ENCODE data around the gene RUNX1. TPM values are rescaled to one million over a fixed set of nuclear protein-coding genes. Genes with fewer than 3 reads are reported as not detected.

Gene RUNX1
- total and polyA plus RNA-seq, 2 of the 13 experiments (the other 11 are each of a cell fraction or from before 2014, with no cell fraction given): 5.4 to 6.4 TPM

DNA sequence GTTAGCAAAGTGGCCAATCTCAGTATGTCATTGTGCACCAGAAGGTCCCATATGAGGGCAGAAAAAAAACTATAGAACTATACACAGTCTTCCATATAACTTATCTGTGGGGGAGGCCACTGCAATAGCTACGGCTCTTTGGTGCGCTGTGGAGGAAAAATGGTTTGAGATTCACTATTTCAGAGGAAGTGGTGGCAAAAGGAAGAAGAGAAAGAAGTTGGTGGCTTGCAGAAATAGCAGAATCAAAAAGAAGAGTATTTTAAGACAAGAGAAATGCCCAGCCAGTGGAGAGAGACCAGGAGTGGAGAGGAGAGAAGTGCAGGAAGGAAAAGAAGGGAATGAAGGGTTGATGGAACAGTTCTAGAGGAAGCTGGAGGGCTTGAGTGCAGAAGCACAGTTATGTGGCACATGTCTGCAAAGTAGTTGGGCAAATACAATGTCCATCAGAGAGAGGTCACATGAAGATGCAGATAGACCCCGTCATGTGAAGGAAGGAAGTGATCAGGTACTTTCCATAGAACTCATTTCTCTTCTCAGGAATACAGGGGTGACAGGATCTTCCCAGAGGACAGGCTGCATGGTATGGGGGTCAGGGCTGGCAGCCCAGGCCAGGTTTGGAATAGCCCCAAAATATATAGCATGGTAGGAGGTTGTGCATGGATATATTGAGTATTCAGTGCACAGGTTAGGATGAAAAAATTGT is 64.6 kb downstream of the RUNX1 start:
- ATAC-seq: no peak
- no peaks in the 10 kb centered on the region for H3K9me3 ChIP-seq (ENCODE audit: low read length)
- no peaks in the 10 kb centered on the region for H3K79me2 ChIP-seq (ENCODE audit: insufficient read depth, low read length)
- H2AFZ ChIP-seq (ENCODE audit: low read length): no peak overlapping the region
- peaks cover 44% of the 10 kb centered on the region for H3K4me1 ChIP-seq (ENCODE audit: insufficient read depth, low read length)
- H3K9ac ChIP-seq (ENCODE audit: insufficient read depth, low read depth, low read length): no peak overlapping the region
- no peak overlapping the region for H3K4me3 ChIP-seq (replicated peaks in 1 of 3; ENCODE audit: insufficient read depth in 1 of 3, low read depth in 2 of 3, low read length in 3 of 3)
- ChIA-PET CTCF (ENCODE audit: low intra/inter-chr PET ratio, low total read pairs) (no interaction called here), POLR2A (no interaction called here)
- BruUV-seq (replicated peaks): no TSS peak
- H3K27me3 ChIP-seq (ENCODE audit: control insufficient read depth in 1 of 2, insufficient read depth in 2 of 2, low read length in 2 of 2): no peaks in the 10 kb centered on the region
- no peak overlapping the region for H3K27ac ChIP-seq (ENCODE audit: extremely low read length, insufficient read depth, low read length)
- H3K4me2 ChIP-seq (ENCODE audit: low read depth, low read length): no peak overlapping the region
- DNase-seq (ENCODE audit: low spot score): no peak
- intact Hi-C loops (cut with micrococcal nuclease; ENCODE audit: unreplicated experiment) (no loop called here), in situ Hi-C loops (cut with HindIII; ENCODE audit: extremely low pct_ligation_motif_present, low pct_unique_long_range_greater_than_20kb) (loop anchor here (10.0 kb wide), 1 partner anchor 90 kb away; no protein-coding TSS in a partner anchor)
- no peak for TF ChIP-seq TOE1 (CRISPR knock-in tag; IDR thresholded peaks at IDR 0.05)
- TF ChIP-seq, protein P1, sequence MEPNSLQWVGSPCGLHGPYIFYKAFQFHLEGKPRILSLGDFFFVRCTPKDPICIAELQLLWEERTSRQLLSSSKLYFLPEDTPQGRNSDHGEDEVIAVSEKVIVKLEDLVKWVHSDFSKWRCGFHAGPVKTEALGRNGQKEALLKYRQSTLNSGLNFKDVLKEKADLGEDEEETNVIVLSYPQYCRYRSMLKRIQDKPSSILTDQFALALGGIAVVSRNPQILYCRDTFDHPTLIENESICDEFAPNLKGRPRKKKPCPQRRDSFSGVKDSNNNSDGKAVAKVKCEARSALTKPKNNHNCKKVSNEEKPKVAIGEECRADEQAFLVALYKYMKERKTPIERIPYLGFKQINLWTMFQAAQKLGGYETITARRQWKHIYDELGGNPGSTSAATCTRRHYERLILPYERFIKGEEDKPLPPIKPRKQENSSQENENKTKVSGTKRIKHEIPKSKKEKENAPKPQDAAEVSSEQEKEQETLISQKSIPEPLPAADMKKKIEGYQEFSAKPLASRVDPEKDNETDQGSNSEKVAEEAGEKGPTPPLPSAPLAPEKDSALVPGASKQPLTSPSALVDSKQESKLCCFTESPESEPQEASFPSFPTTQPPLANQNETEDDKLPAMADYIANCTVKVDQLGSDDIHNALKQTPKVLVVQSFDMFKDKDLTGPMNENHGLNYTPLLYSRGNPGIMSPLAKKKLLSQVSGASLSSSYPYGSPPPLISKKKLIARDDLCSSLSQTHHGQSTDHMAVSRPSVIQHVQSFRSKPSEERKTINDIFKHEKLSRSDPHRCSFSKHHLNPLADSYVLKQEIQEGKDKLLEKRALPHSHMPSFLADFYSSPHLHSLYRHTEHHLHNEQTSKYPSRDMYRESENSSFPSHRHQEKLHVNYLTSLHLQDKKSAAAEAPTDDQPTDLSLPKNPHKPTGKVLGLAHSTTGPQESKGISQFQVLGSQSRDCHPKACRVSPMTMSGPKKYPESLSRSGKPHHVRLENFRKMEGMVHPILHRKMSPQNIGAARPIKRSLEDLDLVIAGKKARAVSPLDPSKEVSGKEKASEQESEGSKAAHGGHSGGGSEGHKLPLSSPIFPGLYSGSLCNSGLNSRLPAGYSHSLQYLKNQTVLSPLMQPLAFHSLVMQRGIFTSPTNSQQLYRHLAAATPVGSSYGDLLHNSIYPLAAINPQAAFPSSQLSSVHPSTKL (CRISPR knock-in tag; IDR thresholded peaks at IDR 0.05): no peak
- TF ChIP-seq, protein P2, sequence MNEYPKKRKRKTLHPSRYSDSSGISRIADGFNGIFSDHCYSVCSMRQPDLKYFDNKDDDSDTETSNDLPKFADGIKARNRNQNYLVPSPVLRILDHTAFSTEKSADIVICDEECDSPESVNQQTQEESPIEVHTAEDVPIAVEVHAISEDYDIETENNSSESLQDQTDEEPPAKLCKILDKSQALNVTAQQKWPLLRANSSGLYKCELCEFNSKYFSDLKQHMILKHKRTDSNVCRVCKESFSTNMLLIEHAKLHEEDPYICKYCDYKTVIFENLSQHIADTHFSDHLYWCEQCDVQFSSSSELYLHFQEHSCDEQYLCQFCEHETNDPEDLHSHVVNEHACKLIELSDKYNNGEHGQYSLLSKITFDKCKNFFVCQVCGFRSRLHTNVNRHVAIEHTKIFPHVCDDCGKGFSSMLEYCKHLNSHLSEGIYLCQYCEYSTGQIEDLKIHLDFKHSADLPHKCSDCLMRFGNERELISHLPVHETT (CRISPR knock-in tag; conservative IDR thresholded peaks at IDR 0.05): no peak
- no peak for TF ChIP-seq ZNF879 (CRISPR knock-in tag; IDR thresholded peaks at IDR 0.05)
- TF ChIP-seq FOXC1 (CRISPR knock-in tag; IDR thresholded peaks at IDR 0.05; ENCODE audit: borderline replicate concordance): no peak
- no peak for TF ChIP-seq ZNF569 (CRISPR knock-in tag; IDR thresholded peaks at IDR 0.05; ENCODE audit: borderline replicate concordance)
- TF ChIP-seq, protein P3, sequence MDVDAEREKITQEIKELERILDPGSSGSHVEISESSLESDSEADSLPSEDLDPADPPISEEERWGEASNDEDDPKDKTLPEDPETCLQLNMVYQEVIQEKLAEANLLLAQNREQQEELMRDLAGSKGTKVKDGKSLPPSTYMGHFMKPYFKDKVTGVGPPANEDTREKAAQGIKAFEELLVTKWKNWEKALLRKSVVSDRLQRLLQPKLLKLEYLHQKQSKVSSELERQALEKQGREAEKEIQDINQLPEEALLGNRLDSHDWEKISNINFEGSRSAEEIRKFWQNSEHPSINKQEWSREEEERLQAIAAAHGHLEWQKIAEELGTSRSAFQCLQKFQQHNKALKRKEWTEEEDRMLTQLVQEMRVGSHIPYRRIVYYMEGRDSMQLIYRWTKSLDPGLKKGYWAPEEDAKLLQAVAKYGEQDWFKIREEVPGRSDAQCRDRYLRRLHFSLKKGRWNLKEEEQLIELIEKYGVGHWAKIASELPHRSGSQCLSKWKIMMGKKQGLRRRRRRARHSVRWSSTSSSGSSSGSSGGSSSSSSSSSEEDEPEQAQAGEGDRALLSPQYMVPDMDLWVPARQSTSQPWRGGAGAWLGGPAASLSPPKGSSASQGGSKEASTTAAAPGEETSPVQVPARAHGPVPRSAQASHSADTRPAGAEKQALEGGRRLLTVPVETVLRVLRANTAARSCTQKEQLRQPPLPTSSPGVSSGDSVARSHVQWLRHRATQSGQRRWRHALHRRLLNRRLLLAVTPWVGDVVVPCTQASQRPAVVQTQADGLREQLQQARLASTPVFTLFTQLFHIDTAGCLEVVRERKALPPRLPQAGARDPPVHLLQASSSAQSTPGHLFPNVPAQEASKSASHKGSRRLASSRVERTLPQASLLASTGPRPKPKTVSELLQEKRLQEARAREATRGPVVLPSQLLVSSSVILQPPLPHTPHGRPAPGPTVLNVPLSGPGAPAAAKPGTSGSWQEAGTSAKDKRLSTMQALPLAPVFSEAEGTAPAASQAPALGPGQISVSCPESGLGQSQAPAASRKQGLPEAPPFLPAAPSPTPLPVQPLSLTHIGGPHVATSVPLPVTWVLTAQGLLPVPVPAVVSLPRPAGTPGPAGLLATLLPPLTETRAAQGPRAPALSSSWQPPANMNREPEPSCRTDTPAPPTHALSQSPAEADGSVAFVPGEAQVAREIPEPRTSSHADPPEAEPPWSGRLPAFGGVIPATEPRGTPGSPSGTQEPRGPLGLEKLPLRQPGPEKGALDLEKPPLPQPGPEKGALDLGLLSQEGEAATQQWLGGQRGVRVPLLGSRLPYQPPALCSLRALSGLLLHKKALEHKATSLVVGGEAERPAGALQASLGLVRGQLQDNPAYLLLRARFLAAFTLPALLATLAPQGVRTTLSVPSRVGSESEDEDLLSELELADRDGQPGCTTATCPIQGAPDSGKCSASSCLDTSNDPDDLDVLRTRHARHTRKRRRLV (CRISPR knock-in tag; IDR thresholded peaks at IDR 0.05): no peak
- FAIRE-seq: no peak
- H3K36me3 ChIP-seq (replicated peaks in 1 of 2; ENCODE audit: control insufficient read depth in 1 of 2, insufficient read depth in 2 of 2, low read length in 2 of 2): no peaks in the 10 kb centered on the region
- no peaks in the 10 kb centered on the region for H4K20me1 ChIP-seq (ENCODE audit: insufficient read depth, low read length)
- 95% methylated on average over 3 of the region's 3 CpGs for WGBS (ENCODE audit: low lambda C conversion rate)

Measured in HepG2 (cell line).